PC-3 (cell line): ENCODE data around the gene ACVRL1.

ENCODE experiments used
- CTCF ChIP-seq: fragments of 300-600 bp; sonication (generic); conservative IDR thresholded peaks from 2 replicates; pipeline ENCODE4 v1.5.1; 2017; ENCODE audit warnings: antibody characterized with exemption, low read depth, mild to moderate bottlenecking, low read length
- EZH2phosphoT487 ChIP-seq: fragments of 300-600 bp; sonication (generic); IDR thresholded peaks from 2 replicates; pipeline ENCODE4 v1.6.1; 2018; ENCODE audit warnings: mild to moderate bottlenecking, antibody characterized with exemption, low read length, borderline replicate concordance

- TF ChIP-seq CTCF (no peak), EZH2phosphoT487 (no peak)
Measured at GRCh38 chr12:51942501-51943000, 35.2 kb downstream of the ACVRL1 start.
